Hepatocyte (in vitro differentiated cells): ENCODE measurements around the gene PLA2G2C. TPM values are rescaled to one million over a fixed set of nuclear protein-coding genes. Genes with fewer than 3 reads are reported as not detected.

ENCODE experiments used
- DNase-seq: peaks from one replicate; pipeline ENCODE4 v3.0.0-alpha.2; 2016; ENCODE audit warnings: low spot score
- H2AFZ ChIP-seq: fragments of 200-600 bp; sonication (generic); 2 replicates; pipeline ENCODE4 v1.6.0; 2016; ENCODE audit warnings: antibody characterized with exemption, mild to moderate bottlenecking
- H3K27ac ChIP-seq: fragments of 200-600 bp; sonication (generic); 2 replicates; pipeline ENCODE4 v1.5.1; 2016; ENCODE audit warnings: mild to moderate bottlenecking
- H3K27me3 ChIP-seq: fragments of 200-600 bp; sonication (generic); 2 replicates; pipeline ENCODE4 v1.6.1; 2016
- H3K36me3 ChIP-seq: fragments of 200-600 bp; sonication (generic); replicated peaks from 2 replicates; pipeline ENCODE4 v1.5.1; 2016; ENCODE audit warnings: low read depth; ENCODE audit not compliant: insufficient read depth
- H3K4me1 ChIP-seq: fragments of 200-600 bp; sonication (generic); 2 replicates; pipeline ENCODE4 v1.5.1; 2016; ENCODE audit warnings: mild to moderate bottlenecking, moderate library complexity; ENCODE audit not compliant: insufficient read depth
- H3K4me2 ChIP-seq: fragments of 200-600 bp; sonication (generic); 2 replicates; pipeline ENCODE4 v1.6.0; 2016
- H3K4me3 ChIP-seq: fragments of 200-600 bp; sonication (generic); 2 replicates; pipeline ENCODE4 v1.5.1; 2016; ENCODE audit warnings: mild to moderate bottlenecking
- H3K79me2 ChIP-seq: fragments of 200-600 bp; sonication (generic); 2 replicates; pipeline ENCODE4 v1.6.0; 2017; ENCODE audit warnings: mild to moderate bottlenecking
- H3K9me2 ChIP-seq: fragments of 200-600 bp; sonication (generic); replicated peaks from 2 replicates; pipeline ENCODE4 v1.6.0; 2017; ENCODE audit warnings: mild to moderate bottlenecking; ENCODE audit not compliant: insufficient read depth
- H3K9me3 ChIP-seq: fragments of 200-600 bp; sonication (generic); 2 replicates; pipeline ENCODE4 v1.5.1; 2016; ENCODE audit warnings: low read depth, mild to moderate bottlenecking
- H4K20me1 ChIP-seq: fragments of 200-600 bp; sonication (generic); 2 replicates; pipeline ENCODE4 v1.6.0; 2016; ENCODE audit warnings: mild to moderate bottlenecking; ENCODE audit not compliant: insufficient read depth, poor library complexity, severe bottlenecking
- EZH2 ChIP-seq: fragments of 200-600 bp; sonication (generic); IDR thresholded peaks from 2 replicates; pipeline ENCODE4 v1.6.1; 2016; ENCODE audit warnings: antibody characterized with exemption, mild to moderate bottlenecking, borderline replicate concordance
- EZH2phosphoT487 ChIP-seq: fragments of 200-600 bp; sonication (generic); IDR thresholded peaks from one replicate; pipeline ENCODE4 v1.6.1; 2018; ENCODE audit warnings: antibody characterized with exemption, mild to moderate bottlenecking, low read depth, moderate library complexity; ENCODE audit not compliant: unreplicated experiment, severe bottlenecking
- WGBS: methylation state at CpG from one replicate; pipeline ENCODE4 v1.1.6; 2016; ENCODE audit warnings: low lambda C conversion rate; ENCODE audit errors: missing lambda C conversion rate; 5-methylcytosine and 5-hydroxymethylcytosine counted together
- polyA plus RNA-seq: library from polyadenylated mRNA; unstranded; fragments of >200 nt; fragmentation: Nextera tagmentation; extraction: Ambion mirVana; gene quantifications from 2 replicates; pipeline ENCODE4 v1.2.1, GENCODE V29; 2016
- total RNA-seq: library from RNA; depleted of rRNA; stranded (reverse); fragments of >200 nt; gene quantifications from 2 replicates; pipeline ENCODE4 v1.2.3, GENCODE V29; 2014
- TF ChIP-seq, protein P1 (sequence below): fragments of 200-600 bp; sonication (generic); IDR thresholded peaks from 2 replicates; pipeline ENCODE4 v1.5.1; 2016; ENCODE audit warnings: antibody characterized with exemption, mild to moderate bottlenecking; ENCODE audit not compliant: poor library complexity

PLA2G2C gene
- total and polyA plus RNA-seq, 2 experiments from 2014 or later, result not detected

DNA sequence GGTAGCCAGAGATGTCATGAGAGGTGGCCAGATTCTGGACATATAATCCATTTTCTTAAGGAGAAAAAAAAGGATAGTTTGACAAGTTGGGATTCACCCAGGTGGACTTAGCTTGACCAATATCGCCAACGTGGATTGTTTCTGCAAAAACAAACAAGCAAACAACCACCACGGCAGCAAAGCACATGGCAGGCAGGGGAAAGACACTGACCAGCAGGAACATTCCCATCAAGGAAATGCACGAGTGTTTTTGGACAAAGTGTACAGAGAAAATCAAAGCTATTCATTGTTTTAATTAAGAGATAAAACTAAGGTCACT is 9.1 kb upstream of the PLA2G2C start:
- Histone ChIP-seq H3K9me2 (no peaks in the 10 kb centered on the region), H3K4me3 (no peak overlapping the region), H3K4me1 (peaks cover 4% of the 10 kb centered on the region), H4K20me1 (no peaks in the 10 kb centered on the region), H2AFZ (no peak overlapping the region), H3K27me3 (peaks cover 3% of the 10 kb centered on the region), H3K36me3 (no peaks in the 10 kb centered on the region), H3K9me3 (no peaks in the 10 kb centered on the region), H3K79me2 (no peaks in the 10 kb centered on the region), H3K4me2 (no peak overlapping the region), H3K27ac (no peak overlapping the region)
- 79% methylated on average over 4 of the region's 4 CpGs for WGBS
- no peak for TF ChIP-seq EZH2
- DNase-seq, result no peak

DNA sequence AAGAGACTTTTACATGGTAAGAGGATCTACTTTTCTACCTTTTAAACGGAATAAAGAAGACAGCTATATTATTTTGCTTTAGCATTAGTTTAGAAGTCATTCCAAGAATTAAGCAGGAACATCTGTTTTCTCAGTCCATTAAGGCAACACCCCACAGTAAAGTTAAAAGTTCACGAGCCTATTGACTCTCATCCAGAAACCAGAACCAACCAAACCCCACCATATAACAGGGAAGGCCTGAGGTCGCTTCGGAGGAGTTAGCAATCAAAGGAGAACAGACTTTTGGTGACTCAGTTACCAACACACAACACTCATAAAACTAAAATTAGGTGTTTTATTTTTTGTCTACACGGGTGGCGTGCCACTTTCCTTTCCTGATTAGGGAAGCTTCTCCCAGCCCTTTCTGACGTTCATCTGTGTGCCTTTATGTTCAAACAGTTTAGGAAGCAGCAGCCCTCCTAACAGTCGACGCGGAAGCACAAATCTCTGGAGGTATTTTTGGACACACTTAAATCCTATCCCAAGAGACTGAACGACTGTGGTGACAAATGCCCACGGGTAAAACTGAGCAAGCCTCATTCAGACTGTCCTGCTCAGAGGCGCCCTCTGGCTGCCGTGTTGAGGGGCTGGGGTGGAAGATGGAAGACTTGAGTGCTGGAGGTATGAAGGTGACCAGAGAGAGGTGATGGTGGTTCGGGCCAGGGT is 8.6 kb upstream of the PLA2G2C start:
- H3K4me2 ChIP-seq, result peak overlapping the region; percentile 6
- no peaks in the 10 kb centered on the region for H3K9me3 ChIP-seq
- no peak overlapping the region for H2AFZ ChIP-seq
- no peak for TF ChIP-seq EZH2phosphoT487
- TF ChIP-seq, protein P1, sequence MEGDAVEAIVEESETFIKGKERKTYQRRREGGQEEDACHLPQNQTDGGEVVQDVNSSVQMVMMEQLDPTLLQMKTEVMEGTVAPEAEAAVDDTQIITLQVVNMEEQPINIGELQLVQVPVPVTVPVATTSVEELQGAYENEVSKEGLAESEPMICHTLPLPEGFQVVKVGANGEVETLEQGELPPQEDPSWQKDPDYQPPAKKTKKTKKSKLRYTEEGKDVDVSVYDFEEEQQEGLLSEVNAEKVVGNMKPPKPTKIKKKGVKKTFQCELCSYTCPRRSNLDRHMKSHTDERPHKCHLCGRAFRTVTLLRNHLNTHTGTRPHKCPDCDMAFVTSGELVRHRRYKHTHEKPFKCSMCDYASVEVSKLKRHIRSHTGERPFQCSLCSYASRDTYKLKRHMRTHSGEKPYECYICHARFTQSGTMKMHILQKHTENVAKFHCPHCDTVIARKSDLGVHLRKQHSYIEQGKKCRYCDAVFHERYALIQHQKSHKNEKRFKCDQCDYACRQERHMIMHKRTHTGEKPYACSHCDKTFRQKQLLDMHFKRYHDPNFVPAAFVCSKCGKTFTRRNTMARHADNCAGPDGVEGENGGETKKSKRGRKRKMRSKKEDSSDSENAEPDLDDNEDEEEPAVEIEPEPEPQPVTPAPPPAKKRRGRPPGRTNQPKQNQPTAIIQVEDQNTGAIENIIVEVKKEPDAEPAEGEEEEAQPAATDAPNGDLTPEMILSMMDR, result peak; percentile 71
- no peaks in the 10 kb centered on the region for H4K20me1 ChIP-seq
- DNase-seq, result peak; percentile 68
- H3K27me3 ChIP-seq, result peaks cover 3% of the 10 kb centered on the region
- 40% methylated on average over 15 of the region's 15 CpGs for WGBS
- H3K79me2 ChIP-seq, result no peaks in the 10 kb centered on the region
- H3K27ac ChIP-seq, result no peak overlapping the region
- H3K4me1 ChIP-seq, result peaks cover 4% of the 10 kb centered on the region
- H3K36me3 ChIP-seq, result no peaks in the 10 kb centered on the region
- H3K9me2 ChIP-seq, result no peaks in the 10 kb centered on the region
- H3K4me3 ChIP-seq, result no peak overlapping the region

DNA sequence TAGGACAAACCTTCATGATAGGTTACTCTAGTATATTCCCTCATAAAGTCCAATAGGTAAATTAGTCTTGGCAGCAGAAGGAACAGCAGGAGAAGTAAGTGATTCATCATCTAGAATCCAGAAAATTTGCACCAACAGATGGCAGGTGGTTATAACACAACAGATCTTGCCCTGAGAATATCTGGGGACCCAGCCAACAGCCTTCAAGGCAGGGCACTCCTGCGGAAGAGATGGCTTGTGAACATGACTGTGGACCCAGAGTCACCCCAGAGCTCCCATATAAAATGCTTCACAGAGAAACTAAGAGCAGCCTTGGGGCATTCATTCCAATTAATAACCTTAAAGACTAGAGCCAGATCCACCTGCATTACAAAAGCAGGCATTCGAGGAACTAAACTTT is 7.9 kb upstream of the PLA2G2C start:
- H4K20me1 ChIP-seq, result no peaks in the 10 kb centered on the region

DNA sequence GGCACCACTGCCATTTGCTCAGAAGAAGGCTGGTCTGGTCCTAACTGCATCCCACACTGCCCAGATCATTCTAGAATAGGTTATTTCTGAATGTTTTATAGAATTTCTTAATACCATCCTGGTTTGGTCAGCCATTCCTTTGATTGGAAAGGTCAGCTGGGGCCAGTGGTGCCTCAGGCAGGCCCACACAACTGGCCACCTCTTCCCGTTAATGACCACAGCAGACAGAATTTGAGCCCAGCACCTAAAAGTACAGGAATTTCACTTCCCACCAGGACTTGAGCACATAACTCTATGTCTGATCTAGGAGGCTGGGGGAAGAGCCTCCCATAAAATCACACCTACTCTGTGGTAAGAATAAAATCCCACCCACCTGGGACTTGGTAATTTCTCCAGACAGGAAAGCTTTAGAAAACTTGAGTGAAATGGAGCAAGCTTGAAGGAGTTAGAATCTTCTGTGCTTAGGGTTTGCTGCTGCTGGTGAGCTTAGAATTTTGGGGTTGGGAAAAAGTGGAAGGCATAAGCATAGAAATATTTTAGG is 6.6 kb upstream of the PLA2G2C start:
- no peak for DNase-seq
- no peaks in the 10 kb centered on the region for H3K79me2 ChIP-seq
- H3K4me1 ChIP-seq, result no peaks in the 10 kb centered on the region
- no peak overlapping the region for H3K4me3 ChIP-seq
- no peaks in the 10 kb centered on the region for H3K9me3 ChIP-seq
- 84% methylated on average over 1 of the region's 1 CpG for WGBS
- no peak overlapping the region for H3K4me2 ChIP-seq
- no peak overlapping the region for H3K27ac ChIP-seq
- H3K9me2 ChIP-seq, result no peaks in the 10 kb centered on the region
- H4K20me1 ChIP-seq, result no peaks in the 10 kb centered on the region
- H3K27me3 ChIP-seq, result no peaks in the 10 kb centered on the region
- H2AFZ ChIP-seq, result no peak overlapping the region
- no peaks in the 10 kb centered on the region for H3K36me3 ChIP-seq
- TF ChIP-seq EZH2phosphoT487 (no peak), EZH2 (no peak)
- TF ChIP-seq, protein P1, result no peak

More for the DNA sequence above, 7.9 kb upstream of the PLA2G2C start:
- Histone ChIP-seq H3K27me3 (peaks cover 3% of the 10 kb centered on the region), H3K27ac (no peak overlapping the region), H3K9me3 (no peaks in the 10 kb centered on the region), H3K9me2 (no peaks in the 10 kb centered on the region), H3K4me2 (no peak overlapping the region), H2AFZ (no peak overlapping the region), H3K79me2 (no peaks in the 10 kb centered on the region), H3K4me3 (no peak overlapping the region), H3K4me1 (no peaks in the 10 kb centered on the region), H3K36me3 (no peaks in the 10 kb centered on the region)
- TF ChIP-seq, protein P1, result no peak
- TF ChIP-seq EZH2phosphoT487 (no peak), EZH2 (no peak)
- WGBS, result 67% methylated on average over 2 of the region's 2 CpGs
- DNase-seq, result no peak
